ENCODE data around the gene ZNF26. TPM values are rescaled to one million over a fixed set of nuclear protein-coding genes. Genes with fewer than 3 reads are reported as not detected.

Gene ZNF26
- 2.8 and 8.7 TPM in 2 replicates for total RNA-seq

GRCh38 chr12:132986001-132986884 lies at the start of gene ZNF26:
ZNF26 (plus strand) TSS chr12:132986367; CDS start chr12:132986841, 474 bp downstream.

GRCh38 chr12:132956011-132956788 lies 30.0 kb upstream of the ZNF26 start, which contains the start of gene ZNF605:
ZNF605 (minus strand) TSS chr12:132956306; CDS start chr12:132945635, 10,671 bp downstream.

DNA sequence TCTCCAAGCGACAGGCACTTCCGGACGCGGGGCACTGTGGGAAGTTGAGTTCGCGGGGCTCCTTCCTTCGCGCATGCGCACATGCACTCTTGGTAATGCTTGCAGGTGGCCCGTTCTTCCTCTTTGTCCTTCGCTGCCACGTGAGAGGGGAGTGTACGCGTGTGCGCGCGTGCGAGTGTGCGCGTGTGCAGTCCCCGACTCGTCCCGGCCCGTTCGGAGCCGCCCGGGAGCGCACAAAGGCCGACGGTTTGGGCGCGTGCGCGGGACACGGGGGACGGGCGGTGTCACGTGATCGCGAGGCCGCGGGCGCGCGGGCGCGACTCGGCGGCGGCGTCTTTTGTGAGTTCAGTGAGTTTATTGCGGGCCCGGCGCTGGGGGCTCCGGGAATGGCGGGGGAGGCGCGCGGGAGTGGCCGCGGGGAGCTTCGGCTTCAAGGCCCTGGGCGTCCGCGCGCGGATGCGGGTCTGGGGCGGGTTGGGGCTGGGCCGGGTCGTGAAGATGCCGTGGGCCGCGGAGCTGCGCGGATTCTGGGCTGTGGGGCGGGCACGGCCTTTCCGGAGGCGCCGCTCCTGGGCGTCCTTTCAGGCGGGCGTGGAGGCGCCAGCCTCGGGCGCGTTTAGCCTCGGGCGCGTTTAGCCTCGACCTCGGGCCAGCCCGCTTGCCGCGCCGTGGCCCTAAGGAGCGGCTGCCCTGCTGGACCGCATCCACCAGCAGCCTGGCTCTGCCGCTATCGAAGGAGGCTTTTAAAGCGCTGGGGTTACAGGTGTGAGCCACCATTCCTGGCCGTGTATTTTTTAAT lies 51.2 kb downstream of the ZNF26 start, which contains the start of gene ZNF84:
Gene ZNF84, plus strand, starts transcription at position 303 of the 799 bp plus-strand sequence. CDS start 3,959 bp downstream, outside the sequence.

Other genes with a start within 250 kb of the ZNF26 start
- gene ANKLE2, start 224.5 kb upstream of the ZNF26 start, total RNA-seq, result 61.2 and 61.6 TPM in 2 replicates
- 38.1 and 43.3 TPM in 2 replicates for gene GOLGA3, start 157.5 kb upstream of the ZNF26 start, total RNA-seq
- gene CHFR, start 98.8 kb upstream of the ZNF26 start, total RNA-seq, result 22.1 and 28.4 TPM in 2 replicates
- gene ZNF605, start 30.1 kb upstream of the ZNF26 start, total RNA-seq, result 3.2 and 4.4 TPM in 2 replicates
- gene ZNF84, start 51.1 kb downstream of the ZNF26 start, total RNA-seq, result 7.9 and 8.5 TPM in 2 replicates
- 6.4 and 11.5 TPM in 2 replicates for gene ZNF140, start 94.6 kb downstream of the ZNF26 start, total RNA-seq
- 0.37 and 0.42 TPM in 2 replicates for gene ZNF891, start 143.9 kb downstream of the ZNF26 start, total RNA-seq
- gene ZNF10, start 144.3 kb downstream of the ZNF26 start, total RNA-seq, result 1.4 and 3.3 TPM in 2 replicates
- gene ZNF268, start 195.1 kb downstream of the ZNF26 start, total RNA-seq, result 5.8 and 15.2 TPM in 2 replicates
- gene ANHX, start 249.5 kb downstream of the ZNF26 start, total RNA-seq, result not detected in 2 replicates

Measured in airway epithelial cell (primary cell).